K562 (cell line): ENCODE data around the gene TMEM61.

Experiments
- CTCF ChIP-seq, 3 experiments: IDR thresholded peaks in 2 of 3; conservative IDR thresholded peaks in 1 of 3; 2 replicates each; pipeline ENCODE4 v1.5.1; 2011 to 2012; ENCODE audit warnings: low read length in 3 of 3, mild to moderate bottlenecking in 3 of 3, control low read depth in 2 of 3, improper control_type of control experiment in 1 of 3, inconsistent platforms in 1 of 3, low read depth in 1 of 3, mixed read lengths in 1 of 3, moderate library complexity in 1 of 3; ENCODE audit not compliant: insufficient read depth in 2 of 3
- GTF2F1 ChIP-seq: IDR thresholded peaks from 2 replicates; pipeline ENCODE4 v1.6.1; 2011; ENCODE audit warnings: low read depth, low read length, improper control_type of control experiment
- JUN ChIP-seq, 2 experiments: sonication (generic) in 1 of 2; formaldehyde crosslinking in 1 of 2; IDR thresholded peaks; 2 replicates each; pipeline versions ENCODE4 v1.6.1 to v1.8.0; 2012 to 2022; ENCODE audit warnings: borderline replicate concordance in 2 of 2, mild to moderate bottlenecking in 2 of 2, improper control_type of control experiment in 1 of 2, low read depth in 1 of 2, low read length in 1 of 2, missing genetic modification reagents in 1 of 2
- MLX ChIP-seq, 2 experiments: fragments of 450-650 bp in 1 of 2; sonication (generic) in 1 of 2; formaldehyde crosslinking; conservative IDR thresholded peaks; 2 replicates each; pipeline versions ENCODE4 v1.4.0 to v1.8.1; 2020 to 2022; ENCODE audit warnings: mild to moderate bottlenecking in 1 of 2, missing genetic modification reagents in 1 of 2
- TCF7 ChIP-seq: sonication (generic); IDR thresholded peaks from 2 replicates; pipeline ENCODE4 v1.6.1; 2016; ENCODE audit warnings: antibody characterized with exemption, borderline replicate concordance
- ZNF76 ChIP-seq: fragments of 250-450 bp; sonication (Bioruptor Pico); IDR thresholded peaks from 2 replicates; pipeline ENCODE4 v1.4.0; 2020; ENCODE audit warnings: mild to moderate bottlenecking, moderate library complexity, borderline replicate concordance

GRCh38 chr1:54997711-54997986 is 17.2 kb downstream of the TMEM61 start:
- no peak for TF ChIP-seq CTCF (IDR thresholded peaks at IDR 0.05 in 2 of 3, conservative IDR thresholded peaks at IDR 0.05 in 1 of 3; ENCODE audit: insufficient read depth in 2 of 3, low read depth in 1 of 3, low read length in 3 of 3)
- no peak for TF ChIP-seq JUN (IDR thresholded peaks at IDR 0.05; ENCODE audit: borderline replicate concordance, low read depth, low read length)
- TF ChIP-seq JUN (CRISPR knock-in tag; IDR thresholded peaks at IDR 0.05; ENCODE audit: borderline replicate concordance): no peak
- TF ChIP-seq ZNF76 (CRISPR knock-in tag): no peak
- TF ChIP-seq TCF7: no peak
- no peak for TF ChIP-seq MLX (CRISPR knock-in tag; conservative IDR thresholded peaks at IDR 0.05)
- no peak for TF ChIP-seq GTF2F1
